K562 treated with DMSO at 1 percent for 24 hours (cell line): ENCODE results near the gene TBC1D1. TPM values are rescaled to one million over a fixed set of nuclear protein-coding genes. Genes with fewer than 3 reads are reported as not detected.

ENCODE experiments used
- total RNA-seq: library from RNA; unstranded; fragments of 300-600 nt; gene quantifications from 2 replicates; pipeline ENCODE4 v1.2.3, GENCODE V29; 2022; ENCODE audit warnings: low read depth; ENCODE audit not compliant: insufficient read depth

The TBC1D1 gene, protein sequence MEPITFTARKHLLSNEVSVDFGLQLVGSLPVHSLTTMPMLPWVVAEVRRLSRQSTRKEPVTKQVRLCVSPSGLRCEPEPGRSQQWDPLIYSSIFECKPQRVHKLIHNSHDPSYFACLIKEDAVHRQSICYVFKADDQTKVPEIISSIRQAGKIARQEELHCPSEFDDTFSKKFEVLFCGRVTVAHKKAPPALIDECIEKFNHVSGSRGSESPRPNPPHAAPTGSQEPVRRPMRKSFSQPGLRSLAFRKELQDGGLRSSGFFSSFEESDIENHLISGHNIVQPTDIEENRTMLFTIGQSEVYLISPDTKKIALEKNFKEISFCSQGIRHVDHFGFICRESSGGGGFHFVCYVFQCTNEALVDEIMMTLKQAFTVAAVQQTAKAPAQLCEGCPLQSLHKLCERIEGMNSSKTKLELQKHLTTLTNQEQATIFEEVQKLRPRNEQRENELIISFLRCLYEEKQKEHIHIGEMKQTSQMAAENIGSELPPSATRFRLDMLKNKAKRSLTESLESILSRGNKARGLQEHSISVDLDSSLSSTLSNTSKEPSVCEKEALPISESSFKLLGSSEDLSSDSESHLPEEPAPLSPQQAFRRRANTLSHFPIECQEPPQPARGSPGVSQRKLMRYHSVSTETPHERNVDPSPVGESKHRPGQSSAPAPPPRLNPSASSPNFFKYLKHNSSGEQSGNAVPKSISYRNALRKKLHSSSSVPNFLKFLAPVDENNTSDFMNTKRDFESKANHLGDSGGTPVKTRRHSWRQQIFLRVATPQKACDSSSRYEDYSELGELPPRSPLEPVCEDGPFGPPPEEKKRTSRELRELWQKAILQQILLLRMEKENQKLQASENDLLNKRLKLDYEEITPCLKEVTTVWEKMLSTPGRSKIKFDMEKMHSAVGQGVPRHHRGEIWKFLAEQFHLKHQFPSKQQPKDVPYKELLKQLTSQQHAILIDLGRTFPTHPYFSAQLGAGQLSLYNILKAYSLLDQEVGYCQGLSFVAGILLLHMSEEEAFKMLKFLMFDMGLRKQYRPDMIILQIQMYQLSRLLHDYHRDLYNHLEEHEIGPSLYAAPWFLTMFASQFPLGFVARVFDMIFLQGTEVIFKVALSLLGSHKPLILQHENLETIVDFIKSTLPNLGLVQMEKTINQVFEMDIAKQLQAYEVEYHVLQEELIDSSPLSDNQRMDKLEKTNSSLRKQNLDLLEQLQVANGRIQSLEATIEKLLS (N-terminal part only)
- total RNA-seq, result 6.6 and 11.0 TPM in 2 replicates

DNA sequence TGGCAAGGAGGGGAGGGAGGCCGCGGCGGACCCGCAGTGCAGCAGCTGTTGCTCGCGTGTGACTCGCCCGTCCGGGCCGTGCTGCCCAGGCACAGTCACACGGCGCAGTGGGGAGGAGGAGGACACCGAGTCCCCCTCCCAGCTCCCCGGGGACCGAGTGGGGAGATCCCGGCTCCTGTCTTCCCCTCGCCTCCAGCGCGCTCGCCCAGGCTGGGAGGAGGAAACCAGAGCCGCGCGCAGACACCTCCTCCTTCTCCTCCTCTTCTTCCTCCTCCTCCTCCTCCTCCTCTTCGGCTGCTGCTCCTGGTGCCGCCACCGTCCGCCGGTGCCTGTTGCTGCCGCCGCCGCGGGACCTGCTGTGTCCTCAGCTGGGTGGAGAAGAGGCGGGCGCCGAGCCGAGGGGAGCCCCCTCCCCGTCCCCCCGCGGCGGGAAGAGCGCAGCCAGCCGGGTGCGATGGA is at the start of gene TBC1D1:
Gene TBC1D1, plus strand, starts transcription at position 284 of the 459 bp plus-strand sequence. CDS start 11,012 bp downstream, outside the sequence.

DNA sequence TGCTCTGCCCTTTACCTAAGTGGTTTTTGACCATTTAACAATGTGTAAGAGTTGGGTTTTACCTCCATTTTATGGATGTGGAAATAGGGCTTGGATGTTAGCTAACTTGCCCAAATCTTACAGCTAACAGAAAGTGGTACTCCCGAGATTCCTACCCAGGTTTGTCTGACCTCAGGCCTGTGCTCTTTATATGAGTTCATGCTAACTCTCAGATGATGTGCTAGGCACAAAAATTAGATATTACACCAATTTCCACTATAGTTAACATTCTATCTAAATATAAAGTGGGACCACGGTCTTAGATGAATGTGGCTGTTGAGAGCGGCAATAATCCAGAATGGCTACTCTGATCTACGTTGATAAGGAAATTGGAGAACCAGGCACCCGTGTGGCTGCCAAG is 69.2 kb downstream of the TBC1D1 start, which contains the start of gene PTTG2:
Gene PTTG2, plus strand, starts transcription at position 301 of the 400 bp plus-strand sequence. Its CDS starts 37 bp downstream, at position 338.

Other genes with a start within 250 kb of the TBC1D1 start
- 1.6 and 2.4 TPM in 2 replicates for gene RELL1, start 204.7 kb upstream of the TBC1D1 start, total RNA-seq
- 13.6 and 16.5 TPM in 2 replicates for gene PGM2, start 64.4 kb upstream of the TBC1D1 start, total RNA-seq
- gene PTTG2, start 69.3 kb downstream of the TBC1D1 start, total RNA-seq, result not detected in 2 replicates